ENCODE results near the gene AGRN.

- TF ChIP-seq CTCF (IDR thresholded peaks at IDR 0.05) = no peak
- TF ChIP-seq EP300 (IDR thresholded peaks at IDR 0.05) = no peak
- TF ChIP-seq POLR2A (IDR thresholded peaks at IDR 0.05) = no peak
- TF ChIP-seq POLR2AphosphoS5 (IDR thresholded peaks at IDR 0.05) = no peak
Measured at GRCh38 chr1:1054099-1054700, 34.3 kb downstream of the AGRN start.
